NB4 (cell line): ENCODE measurements around the gene SETD1B.

Experiments
- DNase-seq: peaks from one replicate; pipeline ENCODE4 v3.0.0; 2010; ENCODE audit warnings: low read depth
- H3K4me3 ChIP-seq: one replicate; pipeline ENCODE4 v1.5.1; 2011; ENCODE audit warnings: mild to moderate bottlenecking, low read depth, low read length, moderate library complexity
- MAX ChIP-seq: IDR thresholded peaks from 2 replicates; pipeline ENCODE4 v1.6.1; 2011; ENCODE audit warnings: low read depth, low read length
- MYC ChIP-seq: IDR thresholded peaks from 2 replicates; pipeline ENCODE4 v1.6.1; 2011; ENCODE audit warnings: low read depth, low read length
- POLR2A ChIP-seq: IDR thresholded peaks from 2 replicates; pipeline ENCODE4 v1.6.1; 2011; ENCODE audit warnings: mild to moderate bottlenecking; ENCODE audit not compliant: insufficient read length; ENCODE audit errors: extremely low read depth
- TF ChIP-seq, protein P1 (sequence below): IDR thresholded peaks from one replicate; pipeline ENCODE4 v1.5.1; 2012; ENCODE audit warnings: low read depth, low read length

SETD1B gene

GRCh38 chr12:121784460-121784859, 19.3 kb upstream of the SETD1B start:
- TF ChIP-seq POLR2A (no peak), MAX (no peak), MYC (no peak)
- TF ChIP-seq, protein P1, sequence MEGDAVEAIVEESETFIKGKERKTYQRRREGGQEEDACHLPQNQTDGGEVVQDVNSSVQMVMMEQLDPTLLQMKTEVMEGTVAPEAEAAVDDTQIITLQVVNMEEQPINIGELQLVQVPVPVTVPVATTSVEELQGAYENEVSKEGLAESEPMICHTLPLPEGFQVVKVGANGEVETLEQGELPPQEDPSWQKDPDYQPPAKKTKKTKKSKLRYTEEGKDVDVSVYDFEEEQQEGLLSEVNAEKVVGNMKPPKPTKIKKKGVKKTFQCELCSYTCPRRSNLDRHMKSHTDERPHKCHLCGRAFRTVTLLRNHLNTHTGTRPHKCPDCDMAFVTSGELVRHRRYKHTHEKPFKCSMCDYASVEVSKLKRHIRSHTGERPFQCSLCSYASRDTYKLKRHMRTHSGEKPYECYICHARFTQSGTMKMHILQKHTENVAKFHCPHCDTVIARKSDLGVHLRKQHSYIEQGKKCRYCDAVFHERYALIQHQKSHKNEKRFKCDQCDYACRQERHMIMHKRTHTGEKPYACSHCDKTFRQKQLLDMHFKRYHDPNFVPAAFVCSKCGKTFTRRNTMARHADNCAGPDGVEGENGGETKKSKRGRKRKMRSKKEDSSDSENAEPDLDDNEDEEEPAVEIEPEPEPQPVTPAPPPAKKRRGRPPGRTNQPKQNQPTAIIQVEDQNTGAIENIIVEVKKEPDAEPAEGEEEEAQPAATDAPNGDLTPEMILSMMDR, result no peak
- no peak for DNase-seq
- no peak overlapping the region for H3K4me3 ChIP-seq

GRCh38 chr12:121786440-121786825, 17.4 kb upstream of the SETD1B start:
- DNase-seq, result no peak
- H3K4me3 ChIP-seq, result no peak overlapping the region
- no peak for TF ChIP-seq MAX
- TF ChIP-seq, protein P1, result no peak
- no peak for TF ChIP-seq POLR2A
- TF ChIP-seq MYC, result no peak

DNA sequence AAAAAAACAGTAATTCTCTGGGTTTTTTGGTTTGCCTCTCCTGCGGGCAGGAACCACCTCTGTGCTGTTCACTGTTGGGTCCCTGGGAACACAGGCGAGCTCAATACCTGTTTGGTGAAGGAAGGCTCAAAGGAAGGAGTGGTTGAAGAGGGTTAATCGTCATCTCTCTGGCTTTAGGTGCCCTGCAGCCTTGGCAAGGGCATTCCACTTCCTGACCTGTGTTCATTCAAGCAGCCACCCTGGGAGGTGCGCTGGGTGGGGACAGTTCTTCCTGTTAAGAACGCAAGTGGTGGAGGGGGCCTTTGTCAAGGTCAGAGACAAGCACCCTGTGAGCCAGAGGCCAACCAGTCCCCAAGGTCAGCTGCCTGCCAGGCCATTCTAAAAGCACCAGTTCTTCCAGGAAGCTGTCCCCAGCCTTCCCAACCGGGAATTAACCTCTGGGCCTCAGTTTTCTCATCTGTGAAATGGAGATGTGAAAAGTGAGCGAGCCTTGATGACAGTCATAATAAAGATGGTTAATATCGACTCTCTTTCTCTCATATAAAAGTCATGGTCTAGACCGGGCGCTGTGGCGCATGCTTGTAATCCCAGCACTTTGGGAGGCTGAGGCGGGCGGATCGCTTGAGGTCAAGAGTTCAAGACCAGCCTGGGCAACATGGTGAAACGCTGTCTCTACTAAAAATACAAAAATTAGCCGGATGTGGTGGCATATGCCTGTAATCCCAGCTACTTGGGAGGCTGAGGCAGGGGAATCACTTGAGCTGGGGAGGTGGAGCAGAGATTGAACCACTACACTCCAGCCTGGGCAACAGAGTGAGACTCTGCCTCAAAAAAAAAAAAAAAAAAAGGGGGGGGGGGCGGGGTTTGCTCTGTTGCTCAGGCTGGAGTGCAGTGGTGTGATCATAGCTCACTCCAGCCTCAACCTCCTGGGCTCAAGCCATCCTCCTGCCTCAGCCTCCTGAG, 16.5 kb upstream of the SETD1B start:
- TF ChIP-seq, protein P1, result no peak
- no peak for TF ChIP-seq MAX
- TF ChIP-seq POLR2A, result no peak
- no peak for TF ChIP-seq MYC
- DNase-seq, result no peak
- no peak overlapping the region for H3K4me3 ChIP-seq

GRCh38 chr12:121788176-121788818, 15.5 kb upstream of the SETD1B start:
- DNase-seq, result no peak
- no peak overlapping the region for H3K4me3 ChIP-seq
- TF ChIP-seq, protein P1, result no peak
- TF ChIP-seq MAX (no peak), MYC (no peak), POLR2A (no peak)

GRCh38 chr12:121789233-121789781, 14.5 kb upstream of the SETD1B start:
- DNase-seq, result peak; percentile 69

More at GRCh38 chr12:121789233-121789781, 14.5 kb upstream of the SETD1B start:
- peak overlapping the region; percentile 46 for H3K4me3 ChIP-seq
- TF ChIP-seq POLR2A (no peak), MAX (peak; percentile 96), MYC (peak; percentile 88)
- TF ChIP-seq, protein P1, result peak; percentile 23
